Hepatocyte (in vitro differentiated cells): ENCODE results near the gene C9.

Experiments used
- CTCF ChIP-seq: fragments of 200-600 bp; sonication (generic); IDR thresholded peaks from 2 replicates; pipeline ENCODE4 v1.5.1; 2016; ENCODE audit warnings: antibody characterized with exemption, mild to moderate bottlenecking; ENCODE audit not compliant: poor library complexity
- EZH2 ChIP-seq: fragments of 200-600 bp; sonication (generic); IDR thresholded peaks from 2 replicates; pipeline ENCODE4 v1.6.1; 2016; ENCODE audit warnings: antibody characterized with exemption, mild to moderate bottlenecking, borderline replicate concordance

- TF ChIP-seq CTCF (no peak), EZH2 (no peak)
Observed at GRCh38 chr5:39256477-39257235, 107.6 kb downstream of the C9 start.
